COLO668 (cell line): ENCODE results near the gene HIPK3.
"Not testable (repeated sequence)": the region's sequence is repeated elsewhere in the genome, so short reads cannot be mapped to it uniquely, and the experiment has no call there.

Experiments
- DNase-seq: peaks from one replicate; lab custom pipeline; 2025; ENCODE audit not compliant: unreplicated experiment; lab: John Stamatoyannopoulos, UW

Gene HIPK3

GRCh38 chr11:33296695-33297094 lies 39.5 kb downstream of the HIPK3 start:
- DNase-seq, result no peak

GRCh38 chr11:33303541-33303940 lies 46.4 kb downstream of the HIPK3 start:
- no peak for DNase-seq

GRCh38 chr11:33306821-33307220 lies 49.6 kb downstream of the HIPK3 start:
- not testable (repeated sequence) for DNase-seq

DNA sequence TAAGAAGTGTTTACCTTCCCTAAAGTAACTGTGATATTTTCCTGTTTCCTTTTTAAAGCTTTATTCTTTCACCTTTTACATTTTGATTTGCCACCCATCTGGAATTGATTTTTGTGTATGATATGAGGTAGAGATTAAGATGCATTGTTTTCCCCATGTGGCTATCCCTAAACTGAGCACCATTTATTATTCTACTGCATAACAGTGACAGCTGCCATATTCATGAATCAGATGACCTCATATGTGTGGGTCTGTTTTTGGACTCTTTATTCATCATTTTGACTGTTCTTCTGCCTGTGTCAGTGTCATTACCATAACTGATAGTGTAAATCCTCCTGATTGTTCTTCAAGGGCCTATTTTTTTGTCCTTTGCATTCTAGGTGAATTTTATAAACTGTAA lies 50.8 kb downstream of the HIPK3 start:
- DNase-seq, result no peak

DNA sequence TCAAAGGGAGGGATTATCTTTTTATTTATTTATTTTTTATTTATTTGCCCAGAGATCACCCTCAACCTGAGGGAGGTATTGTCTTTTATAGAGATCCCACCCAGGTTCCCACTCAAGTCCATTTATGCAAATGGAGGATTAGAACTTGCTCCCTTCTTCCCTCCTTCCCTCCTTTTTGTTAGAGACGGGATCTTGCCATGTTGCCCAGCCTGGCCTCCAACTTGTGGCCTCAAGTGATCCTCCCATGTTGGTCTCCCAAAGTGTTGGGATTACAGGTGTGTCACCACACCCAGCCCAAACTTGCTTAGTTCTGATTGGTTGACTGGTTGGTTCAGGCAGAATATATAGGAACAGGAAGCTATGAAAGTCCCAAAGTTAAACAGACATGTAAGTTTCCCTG lies 51.9 kb downstream of the HIPK3 start:
- DNase-seq, result no peak

DNA sequence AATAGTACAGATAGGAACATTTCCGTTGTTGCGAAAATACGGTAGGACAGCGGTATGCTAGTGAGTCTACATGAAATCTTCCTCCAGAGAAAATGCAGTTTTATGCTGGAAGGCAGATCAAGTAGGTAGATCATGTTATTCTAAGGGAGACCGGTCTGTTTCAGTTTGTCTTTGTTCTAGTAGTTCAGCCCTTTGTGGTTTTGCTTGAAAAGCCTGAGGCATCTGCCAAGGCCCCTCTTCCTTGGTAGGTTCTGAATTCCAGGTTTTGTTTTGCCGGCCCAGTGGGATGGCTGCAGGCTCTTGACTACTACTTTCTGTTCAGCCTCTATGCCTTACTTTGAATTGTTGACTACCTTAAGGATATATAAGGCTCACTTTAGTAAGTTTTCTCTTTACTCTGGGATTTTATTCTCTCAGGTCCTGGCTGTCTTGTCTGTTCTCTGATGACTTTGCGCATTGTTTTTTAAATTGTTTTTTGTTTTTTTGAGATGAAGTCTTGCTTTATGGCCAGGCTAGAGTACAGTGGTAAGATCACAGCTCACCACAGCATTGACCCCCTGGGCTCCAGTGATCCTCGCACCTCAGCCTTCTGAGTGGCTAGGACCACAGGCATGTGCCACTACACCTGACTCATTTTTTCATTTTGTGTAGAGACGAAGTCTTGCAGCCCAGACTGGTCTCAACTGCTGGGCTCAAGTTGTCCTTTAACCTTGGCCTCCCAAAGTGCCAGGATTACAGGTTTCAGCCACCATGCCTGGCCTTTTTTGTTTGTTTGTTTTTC lies 53.7 kb downstream of the HIPK3 start:
- DNase-seq, result no peak

GRCh38 chr11:33311680-33312079 lies 54.5 kb downstream of the HIPK3 start:
- DNase-seq, result no peak

DNA sequence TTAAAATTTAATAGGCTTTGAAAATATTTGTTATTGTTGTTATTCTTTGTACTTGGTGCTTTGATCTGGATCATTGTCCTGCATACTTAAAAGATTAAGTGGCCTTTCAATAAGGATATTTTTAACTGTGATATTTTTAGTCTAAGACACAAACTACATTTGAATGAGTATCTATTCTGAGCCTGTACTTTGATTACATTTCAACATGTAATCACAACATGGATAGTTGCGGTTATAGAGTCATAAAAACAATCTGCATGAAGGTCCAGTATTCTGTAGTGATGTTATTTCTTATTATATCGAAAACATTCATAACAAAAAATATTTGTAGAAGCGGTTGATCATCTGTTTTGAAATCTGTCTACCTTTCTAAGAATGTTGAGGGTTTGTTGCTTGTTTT lies 58.6 kb downstream of the HIPK3 start:
- no peak for DNase-seq

DNA sequence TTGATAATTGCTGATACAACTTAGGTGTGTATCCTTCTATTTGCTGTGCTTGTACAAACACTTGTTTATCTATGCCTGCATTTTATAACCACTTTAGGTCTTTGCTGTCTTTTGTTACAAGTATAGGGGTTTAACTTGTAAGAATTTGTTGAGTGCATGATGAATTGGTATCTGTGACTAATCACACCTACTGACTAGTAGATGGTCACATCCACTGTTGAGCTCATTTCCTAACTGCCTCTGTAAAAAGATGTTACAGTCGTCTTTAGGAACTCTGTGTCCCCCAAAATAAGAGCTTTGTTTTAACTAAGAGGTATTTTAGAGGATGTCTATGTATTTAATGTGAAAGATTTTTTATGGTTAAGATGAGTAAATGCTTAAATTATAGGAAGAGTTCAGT lies 60.5 kb downstream of the HIPK3 start:
- no peak for DNase-seq

DNA sequence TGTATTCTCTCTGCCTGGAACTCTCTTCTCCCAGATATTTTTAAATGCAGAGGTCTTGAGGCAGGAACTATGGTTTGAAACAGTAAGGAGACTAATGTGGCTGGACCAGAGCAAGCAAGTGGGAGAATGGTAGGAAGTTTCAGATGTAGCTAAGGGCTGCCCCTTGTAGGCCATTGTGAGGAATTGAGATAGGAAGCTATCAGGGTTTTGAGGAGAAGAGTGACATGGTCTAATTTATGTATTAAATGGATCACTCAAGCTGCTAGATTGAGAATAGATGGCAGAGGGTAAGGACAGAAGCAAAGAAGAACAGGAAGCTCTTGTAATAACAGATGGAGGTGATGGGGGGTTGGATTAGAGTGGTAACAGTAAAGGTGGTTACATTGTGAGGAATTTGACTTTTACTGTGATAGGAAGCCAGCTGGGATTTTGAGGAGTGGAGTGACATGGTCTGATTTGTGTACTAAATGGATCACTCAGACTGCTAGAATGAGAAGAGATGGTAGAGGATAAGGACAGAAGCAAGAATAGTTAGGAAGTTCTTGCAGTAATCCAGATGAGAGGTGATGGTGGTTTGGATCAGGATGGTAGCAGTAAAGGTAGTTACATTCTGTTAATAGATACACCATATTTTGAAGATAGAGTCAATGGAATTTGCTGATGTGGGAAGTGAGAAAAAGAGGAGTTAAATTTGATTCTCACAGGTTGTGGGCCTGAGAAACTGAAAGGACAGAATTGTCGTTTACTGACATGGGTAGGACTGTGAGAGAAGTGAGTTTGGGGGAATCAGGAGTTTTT lies 63.0 kb downstream of the HIPK3 start:
- no peak for DNase-seq

GRCh38 chr11:33320814-33321330 lies 63.7 kb downstream of the HIPK3 start:
- DNase-seq, result no peak

DNA sequence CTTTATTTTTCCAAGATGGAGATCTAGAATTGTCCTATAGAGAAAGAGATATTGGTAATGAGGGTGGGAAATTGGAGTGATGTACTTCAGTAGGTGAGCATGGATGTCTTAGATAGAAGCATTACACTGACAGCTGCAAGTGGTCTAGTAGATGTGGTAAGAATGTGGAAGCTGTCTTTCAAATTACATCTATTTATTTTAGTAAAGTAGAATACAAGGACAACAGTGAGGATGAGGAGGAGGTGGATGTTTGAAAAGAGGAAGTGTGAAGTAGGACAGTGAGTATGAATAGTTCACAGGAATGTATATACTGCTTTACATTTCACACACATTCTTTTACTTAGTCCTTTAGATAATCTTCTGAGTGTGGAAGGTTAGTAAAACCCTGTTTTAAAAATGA lies 64.2 kb downstream of the HIPK3 start:
- DNase-seq, result no peak

GRCh38 chr11:33323421-33323820 lies 66.2 kb downstream of the HIPK3 start:
- DNase-seq, result no peak

- DNase-seq, result no peak
Observed at GRCh38 chr11:33324302-33324985, 67.3 kb downstream of the HIPK3 start.

DNA sequence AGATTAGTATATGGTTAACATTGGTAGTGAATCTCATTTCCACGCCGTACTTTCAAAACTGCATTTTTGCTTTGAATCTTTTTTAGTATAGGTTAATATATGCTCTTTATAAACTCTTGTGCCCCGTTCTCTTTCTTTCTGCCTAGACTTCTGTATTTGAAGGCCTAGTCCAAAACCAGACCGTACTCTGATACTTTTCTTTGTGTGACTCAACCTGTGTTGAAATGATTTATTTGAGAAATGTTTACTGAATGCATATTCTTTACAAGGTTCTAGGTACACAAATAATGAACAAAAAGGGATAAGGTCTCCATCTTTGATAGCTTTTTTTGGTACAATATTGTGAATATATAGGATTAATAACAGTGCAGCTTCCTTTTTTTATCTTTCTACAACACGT lies 68.3 kb downstream of the HIPK3 start:
- DNase-seq, result no peak

- peak; percentile 23 for DNase-seq
Observed at GRCh38 chr11:33329705-33330329, 72.6 kb downstream of the HIPK3 start.

GRCh38 chr11:33333816-33334215 lies 76.6 kb downstream of the HIPK3 start:
- no peak for DNase-seq

- DNase-seq, result no peak
Observed at GRCh38 chr11:33334627-33335026, 77.4 kb downstream of the HIPK3 start.

- DNase-seq, result no peak
Observed at GRCh38 chr11:33339247-33339646, 82.1 kb downstream of the HIPK3 start.

GRCh38 chr11:33344611-33345010 lies 87.4 kb downstream of the HIPK3 start:
- no peak for DNase-seq

- no peak for DNase-seq
Observed at GRCh38 chr11:33347490-33348125, 90.4 kb downstream of the HIPK3 start.
